Coronary artery (tissue), 2 donors: ENCODE data around the gene PTPN1.
"Not testable (repeated sequence)": the region's sequence is repeated elsewhere in the genome, so short reads cannot be mapped to it uniquely, and the experiment has no call there.

Experiments
- DNase-seq: peaks from one replicate; pipeline ENCODE4 v3.0.0-alpha.2; 2017; ENCODE audit warnings: low spot score
- H3K27ac ChIP-seq, 2 donors: fragments of 200-600 bp; sonication (generic); one replicate each; pipeline ENCODE4 v1.5.1; 2016 to 2019
- H3K4me3 ChIP-seq: fragments of 200-600 bp; sonication (generic); 2 replicates; pipeline ENCODE4 v1.5.1; 2016; ENCODE audit warnings: mild to moderate bottlenecking, moderate library complexity
- CTCF ChIP-seq: fragments of 200-600 bp; sonication (generic); IDR thresholded peaks from one replicate; pipeline ENCODE4 v1.5.1; 2019; ENCODE audit warnings: antibody characterized with exemption

PTPN1 gene

GRCh38 chr20:50533061-50533460, 22.9 kb downstream of the PTPN1 start:
- no peak for TF ChIP-seq CTCF
- no peak overlapping the region for H3K4me3 ChIP-seq
- no peak overlapping the region for H3K27ac ChIP-seq
- no peak for DNase-seq

- Histone ChIP-seq H3K27ac (no peak overlapping the region), H3K4me3 (no peak overlapping the region)
- TF ChIP-seq CTCF: no peak
- no peak for DNase-seq
Observed at GRCh38 chr20:50533464-50533863, 23.3 kb downstream of the PTPN1 start.

- peak overlapping the region in 1 of 2 donors; percentile 15 for H3K27ac ChIP-seq
- no peak for TF ChIP-seq CTCF
- no peak for DNase-seq
- H3K4me3 ChIP-seq: no peak overlapping the region
Observed at GRCh38 chr20:50534567-50534966, 24.4 kb downstream of the PTPN1 start.

- Histone ChIP-seq H3K4me3 (no peak overlapping the region), H3K27ac (peak overlapping the region in 1 of 2 donors; percentile 15)
- DNase-seq: no peak
- no peak for TF ChIP-seq CTCF
Observed at GRCh38 chr20:50535162-50535561, 25.0 kb downstream of the PTPN1 start.

GRCh38 chr20:50536333-50536732, 26.1 kb downstream of the PTPN1 start:
- TF ChIP-seq CTCF: no peak
- no peak overlapping the region for H3K27ac ChIP-seq
- H3K4me3 ChIP-seq: no peak overlapping the region
- DNase-seq: no peak

- Histone ChIP-seq H3K4me3 (no peak overlapping the region), H3K27ac (no peak overlapping the region)
- no peak for TF ChIP-seq CTCF
- DNase-seq: no peak
Observed at GRCh38 chr20:50537546-50538201, 27.5 kb downstream of the PTPN1 start.

- Histone ChIP-seq H3K27ac (no peak overlapping the region), H3K4me3 (no peak overlapping the region)
- no peak for DNase-seq
- no peak for TF ChIP-seq CTCF
Observed at GRCh38 chr20:50538276-50538675, 28.1 kb downstream of the PTPN1 start.

GRCh38 chr20:50539798-50540197, 29.6 kb downstream of the PTPN1 start:
- H3K27ac ChIP-seq, DNase-seq: not testable (repeated sequence)

More at GRCh38 chr20:50539798-50540197, 29.6 kb downstream of the PTPN1 start:
- not testable (repeated sequence) for H3K4me3 ChIP-seq
